Liver (tissue), 3 donors: ENCODE measurements around the gene SORCS2.

Experiments used
- CTCF ChIP-seq: fragments of 150-350 bp; IDR thresholded peaks from 2 replicates; pipeline ENCODE4 v1.5.1; 2017; ENCODE audit warnings: improper control_type of control experiment, low read depth, low read length; ENCODE audit not compliant: missing input control
- REST ChIP-seq: IDR thresholded peaks from 2 replicates; pipeline ENCODE4 v1.6.1; 2016; ENCODE audit warnings: antibody characterized with exemption, mild to moderate bottlenecking
- TAF1 ChIP-seq: conservative IDR thresholded peaks from 2 replicates; pipeline ENCODE4 v1.6.1; 2016; ENCODE audit warnings: antibody characterized with exemption, mild to moderate bottlenecking
- donor health status: healthy.
- donor health status: healthy.

- no peak for TF ChIP-seq TAF1
- TF ChIP-seq REST, result no peak
- no peak for TF ChIP-seq CTCF
These were observed 170.6 kb downstream of the SORCS2 start for GRCh38 chr4:7362862-7363430.
